ENCODE data around the gene CEP152. TPM values are rescaled to one million over a fixed set of nuclear protein-coding genes. Genes with fewer than 3 reads are reported as not detected.

The CEP152 gene
- total RNA-seq, 6 experiments from 2014 or later: 0.93 to 40.3 (median 2.0) TPM

DNA sequence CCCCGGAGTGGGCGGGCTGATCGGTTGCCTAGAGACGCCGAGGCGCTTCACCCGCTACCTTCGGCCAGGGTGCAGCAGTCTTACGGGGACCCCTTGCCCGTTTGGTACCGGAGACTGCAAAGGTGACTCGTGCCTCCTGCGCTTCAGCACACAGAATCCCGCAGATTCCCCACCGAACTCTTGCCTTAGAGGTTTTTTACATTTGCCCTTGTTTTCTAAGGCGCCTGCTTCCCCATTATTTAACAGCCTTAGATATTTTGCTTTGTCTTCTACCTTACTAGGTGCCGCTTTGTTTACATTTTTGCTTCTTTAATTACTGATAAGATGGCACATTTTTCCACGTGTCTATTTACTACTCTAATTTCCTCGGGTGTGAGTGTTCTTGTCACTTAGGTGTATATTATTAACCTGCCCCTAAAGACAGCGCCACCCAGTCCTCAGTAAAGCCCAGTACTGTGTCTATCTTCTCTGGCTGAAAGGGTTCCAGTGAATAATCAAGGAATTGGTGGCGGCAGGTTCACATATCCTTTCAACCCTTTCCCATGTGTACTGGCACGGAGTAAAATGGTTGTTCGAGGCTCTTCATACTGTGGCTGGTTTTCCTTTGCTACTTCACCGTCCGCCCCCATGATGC, 573 bp upstream of the CEP152 start:
- ATAC-seq (peak in 2 of 4 donors; percentile 3 to 5), DNase-seq (no peak)
- WGBS (ENCODE audit: insufficient coverage, low coverage, low lambda C conversion rate, missing lambda C conversion rate): 19% methylated on average over 12 of the region's 25 CpGs
- Histone ChIP-seq H3K4me1 (peaks cover 0 to 5% (median 0%) of the 10 kb centered on the region in 4 donors), H3K27me3 (no peaks in the 10 kb centered on the region), H3K9me3 (no peaks in the 10 kb centered on the region), H3K27ac (no peak overlapping the region), H3K4me3 (peak overlapping the region; percentile 53 to 66 (median 60)), H3K36me3 (no peaks in the 10 kb centered on the region)
- TF ChIP-seq, protein P1, sequence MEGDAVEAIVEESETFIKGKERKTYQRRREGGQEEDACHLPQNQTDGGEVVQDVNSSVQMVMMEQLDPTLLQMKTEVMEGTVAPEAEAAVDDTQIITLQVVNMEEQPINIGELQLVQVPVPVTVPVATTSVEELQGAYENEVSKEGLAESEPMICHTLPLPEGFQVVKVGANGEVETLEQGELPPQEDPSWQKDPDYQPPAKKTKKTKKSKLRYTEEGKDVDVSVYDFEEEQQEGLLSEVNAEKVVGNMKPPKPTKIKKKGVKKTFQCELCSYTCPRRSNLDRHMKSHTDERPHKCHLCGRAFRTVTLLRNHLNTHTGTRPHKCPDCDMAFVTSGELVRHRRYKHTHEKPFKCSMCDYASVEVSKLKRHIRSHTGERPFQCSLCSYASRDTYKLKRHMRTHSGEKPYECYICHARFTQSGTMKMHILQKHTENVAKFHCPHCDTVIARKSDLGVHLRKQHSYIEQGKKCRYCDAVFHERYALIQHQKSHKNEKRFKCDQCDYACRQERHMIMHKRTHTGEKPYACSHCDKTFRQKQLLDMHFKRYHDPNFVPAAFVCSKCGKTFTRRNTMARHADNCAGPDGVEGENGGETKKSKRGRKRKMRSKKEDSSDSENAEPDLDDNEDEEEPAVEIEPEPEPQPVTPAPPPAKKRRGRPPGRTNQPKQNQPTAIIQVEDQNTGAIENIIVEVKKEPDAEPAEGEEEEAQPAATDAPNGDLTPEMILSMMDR (IDR thresholded peaks at IDR 0.05): no peak
- TF ChIP-seq POLR2A (IDR thresholded peaks at IDR 0.05): no peak
- intact Hi-C loops (cut with DNase I): no loop called here

DNA sequence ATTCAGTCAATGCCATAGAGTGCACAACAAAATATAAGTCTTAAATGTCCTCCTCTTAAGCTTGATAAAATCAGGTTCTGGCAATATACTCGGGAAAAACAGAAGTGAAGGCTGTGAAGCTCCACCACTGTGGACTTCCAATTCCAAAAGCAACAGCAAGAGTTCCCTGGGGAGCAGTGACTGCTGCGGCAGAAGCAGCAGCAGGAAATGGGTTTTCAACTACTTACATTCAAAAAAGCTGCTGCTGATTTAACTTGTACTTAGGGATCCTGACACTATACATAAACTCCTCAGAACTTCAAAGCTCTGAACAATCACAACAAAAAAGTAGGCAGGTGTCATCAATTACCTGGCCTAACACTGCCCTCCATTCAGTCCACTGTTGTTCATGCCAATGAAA, 4.7 kb downstream of the CEP152 start:
- no peaks in the 10 kb centered on the region for H3K4me1 ChIP-seq
- TF ChIP-seq, protein P1 (IDR thresholded peaks at IDR 0.05): no peak
- TF ChIP-seq POLR2A (IDR thresholded peaks at IDR 0.05): no peak
- no peak overlapping the region for H3K27ac ChIP-seq
- intact Hi-C loops (cut with DNase I): no loop called here
- DNase-seq (no peak), ATAC-seq (no peak)
- no peaks in the 10 kb centered on the region for H3K27me3 ChIP-seq
- no peaks in the 10 kb centered on the region for H3K9me3 ChIP-seq
- no peak overlapping the region for H3K4me3 ChIP-seq
- H3K36me3 ChIP-seq: no peaks in the 10 kb centered on the region
- WGBS (ENCODE audit: insufficient coverage, low coverage, low lambda C conversion rate, missing lambda C conversion rate): 56% methylated on average over 2 of the region's 2 CpGs

DNA sequence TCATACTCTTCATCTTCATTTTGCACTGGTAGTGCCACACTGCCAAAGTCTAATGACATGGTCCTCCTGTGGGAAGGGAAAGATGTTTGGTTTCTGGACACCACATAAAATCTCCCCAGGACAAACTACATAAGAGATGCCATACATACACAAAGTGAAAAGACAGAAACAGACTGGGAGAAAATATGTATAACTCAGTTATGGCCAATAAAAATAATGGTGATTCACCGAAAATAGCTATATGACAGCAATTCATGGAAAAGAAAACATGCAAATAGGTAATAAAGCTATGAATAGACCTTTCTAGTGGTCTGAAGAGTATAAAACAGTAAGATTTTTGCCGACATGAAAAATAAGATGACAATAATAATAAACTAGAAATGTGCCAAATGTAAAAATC, 5.3 kb downstream of the CEP152 start:
- no peak overlapping the region for H3K27ac ChIP-seq
- ATAC-seq: no peak
- H3K9me3 ChIP-seq: no peaks in the 10 kb centered on the region
- DNase-seq: no peak
- H3K36me3 ChIP-seq: no peaks in the 10 kb centered on the region
- TF ChIP-seq, protein P1 (IDR thresholded peaks at IDR 0.05): no peak
- no peak for TF ChIP-seq POLR2A (IDR thresholded peaks at IDR 0.05)
- H3K27me3 ChIP-seq: no peaks in the 10 kb centered on the region
- intact Hi-C loops (cut with DNase I): no loop called here
- 100% methylated on average over 1 of the region's 2 CpGs for WGBS (ENCODE audit: insufficient coverage, low coverage, low lambda C conversion rate, missing lambda C conversion rate)
- H3K4me3 ChIP-seq: no peak overlapping the region
- peaks cover 0 to 4% (median 0%) of the 10 kb centered on the region in 4 donors for H3K4me1 ChIP-seq

DNA sequence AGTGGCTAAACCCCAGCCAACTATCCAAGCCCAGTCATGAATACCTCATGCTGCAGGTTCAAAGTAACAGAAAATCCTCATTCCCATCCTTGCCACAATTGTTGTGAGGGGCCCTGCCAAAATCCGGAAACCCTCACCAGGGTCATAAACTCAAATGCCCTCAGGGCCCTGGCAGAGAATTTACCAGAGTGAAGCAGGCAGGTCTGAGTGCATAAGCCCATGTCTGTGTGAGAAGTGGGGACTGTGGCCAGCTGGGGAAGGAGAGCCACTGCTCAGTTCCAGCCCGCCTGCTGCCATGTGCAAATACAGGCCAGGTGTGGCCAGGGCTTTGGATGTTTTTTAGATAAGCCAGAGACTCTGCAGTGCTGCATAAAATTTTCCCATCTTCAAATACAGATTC, 7.0 kb downstream of the CEP152 start:
- Histone ChIP-seq H3K36me3 (no peaks in the 10 kb centered on the region), H3K27me3 (no peaks in the 10 kb centered on the region), H3K9me3 (no peaks in the 10 kb centered on the region), H3K4me1 (peaks cover 0 to 11% (median 0%) of the 10 kb centered on the region in 4 donors), H3K4me3 (no peak overlapping the region), H3K27ac (no peak overlapping the region)
- ATAC-seq (peak in 1 of 4 donors; percentile 39), DNase-seq (no peak)
- TF ChIP-seq, protein P1 (IDR thresholded peaks at IDR 0.05): no peak
- TF ChIP-seq POLR2A (IDR thresholded peaks at IDR 0.05): no peak
- intact Hi-C loops (cut with DNase I): no loop called here
- WGBS (ENCODE audit: insufficient coverage, low coverage, low lambda C conversion rate, missing lambda C conversion rate): no CpG with 5 or more reads among the region's 2 CpGs

All from right lobe of liver (tissue), 6 donors.